ENCODE results near the gene SUSD6. TPM values are rescaled to one million over a fixed set of nuclear protein-coding genes. Genes with fewer than 3 reads are reported as not detected.

SUSD6 gene
- total RNA-seq, 3 donors from 2014 or later (not counting 1 experiment from before 2014, with no cell fraction given), result 119 to 144 (median 140) TPM

- Mint-ChIP-seq H3K9me3 (no peaks in the 10 kb centered on the region), H3K27me3 (ENCODE audit: low read depth in 2 of 2) (peaks cover 0 to 2% of the 10 kb centered on the region in 2 donors), H3K36me3 (no peaks in the 10 kb centered on the region), H3K27ac (no peak overlapping the region), H3K4me1 (peaks cover 5 to 6% of the 10 kb centered on the region in 2 donors), H3K4me3 (no peak overlapping the region)
- Histone ChIP-seq H3K27ac (ENCODE audit: low read length) (no peak overlapping the region), H3K27me3 (ENCODE audit: control insufficient read depth, insufficient read depth, low read length) (no peaks in the 10 kb centered on the region), H3K36me3 (ENCODE audit: control insufficient read depth, insufficient read depth, low read length) (no peaks in the 10 kb centered on the region), H3K9me3 (ENCODE audit: control insufficient read depth, insufficient read depth, low read length) (no peaks in the 10 kb centered on the region), H3K4me3 (ENCODE audit: low read length) (no peak overlapping the region), H3K4me1 (ENCODE audit: control insufficient read depth, insufficient read depth, low read length) (no peaks in the 10 kb centered on the region)
- DNase-seq (no peak), ATAC-seq (no peak)
- 89% methylated on average over 1 of the region's 1 CpG for WGBS (ENCODE audit: insufficient coverage)
- TF ChIP-seq CTCF (IDR thresholded peaks at IDR 0.05), result no peak
- intact Hi-C loops (cut with micrococcal nuclease), result loop anchor here (10.0 kb wide), 1 partner anchor 443 kb away; no protein-coding TSS in a partner anchor
These were observed 29.2 kb upstream of the SUSD6 start for GRCh38 chr14:69582212-69582611.

GRCh38 chr14:69582829-69583228 is 28.6 kb upstream of the SUSD6 start:
- no peak for TF ChIP-seq CTCF (IDR thresholded peaks at IDR 0.05)
- ATAC-seq, result no peak
- no peak overlapping the region for H3K4me3 Mint-ChIP-seq
- 86% methylated on average over 4 of the region's 4 CpGs for WGBS (ENCODE audit: insufficient coverage)
- H3K36me3 ChIP-seq (ENCODE audit: control insufficient read depth, insufficient read depth, low read length), result no peaks in the 10 kb centered on the region
- no peaks in the 10 kb centered on the region for H3K4me1 ChIP-seq (ENCODE audit: control insufficient read depth, insufficient read depth, low read length)
- peaks cover 5 to 6% of the 10 kb centered on the region in 2 donors for H3K4me1 Mint-ChIP-seq
- no peak overlapping the region for H3K27ac Mint-ChIP-seq
- no peak overlapping the region for H3K4me3 ChIP-seq (ENCODE audit: low read length)
- no peak for DNase-seq
- no peak overlapping the region for H3K27ac ChIP-seq (ENCODE audit: low read length)
- H3K9me3 Mint-ChIP-seq, result no peaks in the 10 kb centered on the region
- H3K9me3 ChIP-seq (ENCODE audit: control insufficient read depth, insufficient read depth, low read length), result no peaks in the 10 kb centered on the region
- no peaks in the 10 kb centered on the region for H3K27me3 ChIP-seq (ENCODE audit: control insufficient read depth, insufficient read depth, low read length)
- H3K36me3 Mint-ChIP-seq, result no peaks in the 10 kb centered on the region
- peaks cover 0 to 2% of the 10 kb centered on the region in 2 donors for H3K27me3 Mint-ChIP-seq (ENCODE audit: low read depth in 2 of 2)
- intact Hi-C loops (cut with micrococcal nuclease), result loop anchor here (10.0 kb wide), 1 partner anchor 442 kb away; no protein-coding TSS in a partner anchor

- H3K27ac Mint-ChIP-seq, result peak overlapping the region in 1 of 2 donors; percentile 19
- H3K4me1 Mint-ChIP-seq, result peaks cover 5 to 6% of the 10 kb centered on the region in 2 donors
- TF ChIP-seq CTCF (IDR thresholded peaks at IDR 0.05), result no peak
- peaks cover 0 to 2% of the 10 kb centered on the region in 2 donors for H3K27me3 Mint-ChIP-seq (ENCODE audit: low read depth in 2 of 2)
- no peaks in the 10 kb centered on the region for H3K9me3 ChIP-seq (ENCODE audit: control insufficient read depth, insufficient read depth, low read length)
- ATAC-seq, result no peak
- H3K36me3 ChIP-seq (ENCODE audit: control insufficient read depth, insufficient read depth, low read length), result no peaks in the 10 kb centered on the region
- no peak overlapping the region for H3K4me3 ChIP-seq (ENCODE audit: low read length)
- H3K9me3 Mint-ChIP-seq, result no peaks in the 10 kb centered on the region
- DNase-seq, result no peak
- H3K36me3 Mint-ChIP-seq, result no peaks in the 10 kb centered on the region
- H3K4me3 Mint-ChIP-seq, result no peak overlapping the region
- 55% methylated on average over 1 of the region's 1 CpG for WGBS (ENCODE audit: insufficient coverage)
- no peaks in the 10 kb centered on the region for H3K27me3 ChIP-seq (ENCODE audit: control insufficient read depth, insufficient read depth, low read length)
- intact Hi-C loops (cut with micrococcal nuclease), result loop anchor here (10.0 kb wide), 1 partner anchor 440 kb away; no protein-coding TSS in a partner anchor
- H3K4me1 ChIP-seq (ENCODE audit: control insufficient read depth, insufficient read depth, low read length), result no peaks in the 10 kb centered on the region
- H3K27ac ChIP-seq (ENCODE audit: low read length), result no peak overlapping the region
These were observed 27.0 kb upstream of the SUSD6 start for GRCh38 chr14:69584389-69584788.

GRCh38 chr14:69586404-69586803 is 25.0 kb upstream of the SUSD6 start:
- H3K9me3 Mint-ChIP-seq, result no peaks in the 10 kb centered on the region
- no peaks in the 10 kb centered on the region for H3K36me3 ChIP-seq (ENCODE audit: control insufficient read depth, insufficient read depth, low read length)
- H3K4me1 ChIP-seq (ENCODE audit: control insufficient read depth, insufficient read depth, low read length), result no peaks in the 10 kb centered on the region
- no peaks in the 10 kb centered on the region for H3K36me3 Mint-ChIP-seq
- no peak overlapping the region for H3K4me3 Mint-ChIP-seq
- no peak for TF ChIP-seq CTCF (IDR thresholded peaks at IDR 0.05)
- DNase-seq (no peak), ATAC-seq (peak in 1 of 3 donors; percentile 18)
- intact Hi-C loops (cut with micrococcal nuclease), result loop anchor here (10.0 kb wide), 1 partner anchor 438 kb away; no protein-coding TSS in a partner anchor
- no peaks in the 10 kb centered on the region for H3K27me3 Mint-ChIP-seq (ENCODE audit: low read depth in 2 of 2)
- 70% methylated on average over 4 of the region's 4 CpGs for WGBS (ENCODE audit: insufficient coverage)
- peaks cover 5 to 6% of the 10 kb centered on the region in 2 donors for H3K4me1 Mint-ChIP-seq
- H3K27me3 ChIP-seq (ENCODE audit: control insufficient read depth, insufficient read depth, low read length), result no peaks in the 10 kb centered on the region
- no peaks in the 10 kb centered on the region for H3K9me3 ChIP-seq (ENCODE audit: control insufficient read depth, insufficient read depth, low read length)
- no peak overlapping the region for H3K27ac Mint-ChIP-seq
- H3K27ac ChIP-seq (ENCODE audit: low read length), result no peak overlapping the region
- no peak overlapping the region for H3K4me3 ChIP-seq (ENCODE audit: low read length)
